ENCODE data around the gene NIPA2.

The NIPA2 gene

GRCh38 chr15:22874256-22874655 lies 35.8 kb downstream of the NIPA2 start:
- Histone ChIP-seq H3K4me2 (peak overlapping the region in 7 of 11 experiments; percentile 66 to 81 (median 73); a peak in 9 of 22 replicates), H3K4me3 (no peak overlapping the region), H3K27ac (peak overlapping the region in 4 of 11 experiments; percentile 56 to 65 (median 60); a peak in 4 of 22 replicates), H3K9ac (no peak overlapping the region), H3K36me3 (peaks cover 87 to 100% (median 98%) of the 10 kb centered on the region in 11 experiments), H3K4me1 (peaks cover 0 to 40% (median 26%) of the 10 kb centered on the region in 10 experiments; a peak in 16 of 20 replicates), H4K20me1 (peaks cover 0 to 92% (median 7%) of the 10 kb centered on the region in 11 experiments; a peak in 14 of 22 replicates), H3K27me3 (no peaks in the 10 kb centered on the region), H3K9me3 (replicated peaks in 1 of 11) (peaks cover 5 to 18% (median 15%) of the 10 kb centered on the region in 11 experiments; a peak in 19 of 22 replicates)
- TF ChIP-seq Cebpa-rat (IDR thresholded peaks at IDR 0.05), result no peak

GRCh38 chr15:22874966-22875365 lies 36.5 kb downstream of the NIPA2 start:
- H3K4me2 ChIP-seq, result no peak overlapping the region
- no peaks in the 10 kb centered on the region for H3K27me3 ChIP-seq
- no peak for TF ChIP-seq Cebpa-rat (IDR thresholded peaks at IDR 0.05)
- H3K36me3 ChIP-seq, result peaks cover 85 to 98% (median 95%) of the 10 kb centered on the region in 11 experiments
- H3K9me3 ChIP-seq (replicated peaks in 1 of 11), result peaks cover 5 to 18% (median 15%) of the 10 kb centered on the region in 11 experiments; a peak in 19 of 22 replicates
- peaks cover 0 to 88% (median 6%) of the 10 kb centered on the region in 11 experiments; a peak in 11 of 22 replicates for H4K20me1 ChIP-seq
- no peak overlapping the region for H3K9ac ChIP-seq
- peaks cover 0 to 40% (median 26%) of the 10 kb centered on the region in 10 experiments; a peak in 16 of 20 replicates for H3K4me1 ChIP-seq
- H3K4me3 ChIP-seq, result no peak overlapping the region
- H3K27ac ChIP-seq, result no peak overlapping the region

GRCh38 chr15:22877117-22877516 lies 38.7 kb downstream of the NIPA2 start:
- Histone ChIP-seq H3K27me3 (no peaks in the 10 kb centered on the region), H3K36me3 (peaks cover 86 to 98% (median 95%) of the 10 kb centered on the region in 11 experiments), H3K9me3 (replicated peaks in 1 of 11) (peaks cover 5 to 18% (median 15%) of the 10 kb centered on the region in 11 experiments; a peak in 19 of 22 replicates), H3K27ac (no peak overlapping the region), H3K4me3 (no peak overlapping the region), H3K9ac (no peak overlapping the region), H3K4me1 (peaks cover 0 to 30% (median 20%) of the 10 kb centered on the region in 10 experiments; a peak in 16 of 20 replicates), H3K4me2 (no peak overlapping the region), H4K20me1 (peaks cover 0 to 91% (median 5%) of the 10 kb centered on the region in 11 experiments; a peak in 9 of 22 replicates)
- TF ChIP-seq Cebpa-rat (IDR thresholded peaks at IDR 0.05), result no peak

- TF ChIP-seq Cebpa-rat (IDR thresholded peaks at IDR 0.05), result no peak
- Histone ChIP-seq H3K4me2 (no peak overlapping the region), H3K9me3 (replicated peaks in 1 of 11) (peaks cover 5 to 18% (median 15%) of the 10 kb centered on the region in 11 experiments; a peak in 19 of 22 replicates), H3K36me3 (peaks cover 90 to 98% (median 95%) of the 10 kb centered on the region in 11 experiments), H4K20me1 (peaks cover 0 to 87% (median 5%) of the 10 kb centered on the region in 11 experiments; a peak in 9 of 22 replicates), H3K27ac (no peak overlapping the region), H3K9ac (no peak overlapping the region), H3K27me3 (no peaks in the 10 kb centered on the region), H3K4me1 (peaks cover 0 to 25% (median 18%) of the 10 kb centered on the region in 10 experiments; a peak in 16 of 20 replicates), H3K4me3 (no peak overlapping the region)
Measured at GRCh38 chr15:22877607-22878006, 39.1 kb downstream of the NIPA2 start.

GRCh38 chr15:22878103-22878502 lies 39.6 kb downstream of the NIPA2 start:
- no peak overlapping the region for H3K9ac ChIP-seq
- no peak overlapping the region for H3K4me3 ChIP-seq
- H3K4me1 ChIP-seq, result peaks cover 0 to 20% (median 13%) of the 10 kb centered on the region in 10 experiments; a peak in 16 of 20 replicates
- no peak overlapping the region for H3K27ac ChIP-seq
- no peaks in the 10 kb centered on the region for H3K27me3 ChIP-seq
- peaks cover 93 to 98% (median 96%) of the 10 kb centered on the region in 11 experiments for H3K36me3 ChIP-seq
- H4K20me1 ChIP-seq, result peaks cover 0 to 82% (median 5%) of the 10 kb centered on the region in 11 experiments; a peak in 9 of 22 replicates
- no peak overlapping the region for H3K4me2 ChIP-seq
- no peak for TF ChIP-seq Cebpa-rat (IDR thresholded peaks at IDR 0.05)
- H3K9me3 ChIP-seq (replicated peaks in 1 of 11), result peaks cover 5 to 18% (median 15%) of the 10 kb centered on the region in 11 experiments; a peak in 19 of 22 replicates

GRCh38 chr15:22880068-22880980 lies 41.9 kb downstream of the NIPA2 start:
- Histone ChIP-seq H4K20me1 (peaks cover 0 to 65% (median 4%) of the 10 kb centered on the region in 11 experiments; a peak in 9 of 22 replicates), H3K4me3 (no peak overlapping the region), H3K36me3 (peaks cover 79 to 94% (median 87%) of the 10 kb centered on the region in 11 experiments), H3K4me1 (no peaks in the 10 kb centered on the region), H3K27ac (no peak overlapping the region), H3K4me2 (no peak overlapping the region), H3K9ac (no peak overlapping the region), H3K27me3 (no peaks in the 10 kb centered on the region), H3K9me3 (replicated peaks in 1 of 11) (peaks cover 5 to 18% (median 15%) of the 10 kb centered on the region in 11 experiments; a peak in 19 of 22 replicates)
- TF ChIP-seq Cebpa-rat (IDR thresholded peaks at IDR 0.05), result no peak

GRCh38 chr15:22880981-22881738 lies 42.7 kb downstream of the NIPA2 start:
- peaks cover 77 to 94% (median 86%) of the 10 kb centered on the region in 11 experiments for H3K36me3 ChIP-seq
- peaks cover 0 to 59% (median 4%) of the 10 kb centered on the region in 11 experiments; a peak in 9 of 22 replicates for H4K20me1 ChIP-seq
- H3K4me1 ChIP-seq, result no peaks in the 10 kb centered on the region
- H3K27me3 ChIP-seq, result no peaks in the 10 kb centered on the region
- no peak overlapping the region for H3K4me3 ChIP-seq
- H3K27ac ChIP-seq, result no peak overlapping the region
- H3K9me3 ChIP-seq (replicated peaks in 1 of 11), result peaks cover 5 to 18% (median 15%) of the 10 kb centered on the region in 11 experiments; a peak in 19 of 22 replicates
- no peak for TF ChIP-seq Cebpa-rat (IDR thresholded peaks at IDR 0.05)
- H3K4me2 ChIP-seq, result no peak overlapping the region
- no peak overlapping the region for H3K9ac ChIP-seq

- Histone ChIP-seq H3K27ac (no peak overlapping the region), H3K36me3 (peaks cover 69 to 94% (median 86%) of the 10 kb centered on the region in 11 experiments), H3K4me3 (no peak overlapping the region), H3K27me3 (no peaks in the 10 kb centered on the region), H3K9me3 (replicated peaks in 1 of 11) (peaks cover 5 to 16% (median 13%) of the 10 kb centered on the region in 11 experiments; a peak in 19 of 22 replicates), H3K4me2 (no peak overlapping the region), H3K4me1 (no peaks in the 10 kb centered on the region), H4K20me1 (peaks cover 0 to 58% (median 4%) of the 10 kb centered on the region in 11 experiments; a peak in 9 of 22 replicates), H3K9ac (no peak overlapping the region)
- no peak for TF ChIP-seq Cebpa-rat (IDR thresholded peaks at IDR 0.05)
Measured at GRCh38 chr15:22881739-22882440, 43.4 kb downstream of the NIPA2 start.
